BLaER1 (cell line): ENCODE measurements around the gene CTPS1.

Experiments
- H3K27ac ChIP-seq: shearing (Covaris generic); formaldehyde crosslinking; 2 replicates; pipeline ENCODE4 v1.8.1; 2022
- H3K27me3 ChIP-seq: shearing (Covaris generic); formaldehyde crosslinking; 2 replicates; pipeline ENCODE4 v1.8.1; 2022
- H3K36me3 ChIP-seq: shearing (Covaris generic); formaldehyde crosslinking; 2 replicates; pipeline ENCODE4 v1.8.1; 2022
- H3K4me1 ChIP-seq: shearing (Covaris generic); formaldehyde crosslinking; 2 replicates; pipeline ENCODE4 v1.8.1; 2022
- H3K4me2 ChIP-seq: shearing (Covaris generic); formaldehyde crosslinking; 2 replicates; pipeline ENCODE4 v1.8.1; 2022
- H3K4me3 ChIP-seq: shearing (Covaris generic); formaldehyde crosslinking; 2 replicates; pipeline ENCODE4 v1.8.1; 2022
- H3K9ac ChIP-seq: shearing (Covaris generic); formaldehyde crosslinking; 2 replicates; pipeline ENCODE4 v1.8.1; 2022
- H3K9me3 ChIP-seq: shearing (Covaris generic); formaldehyde crosslinking; 2 replicates; pipeline ENCODE4 v1.8.1; 2022
- H4K20me1 ChIP-seq: shearing (Covaris generic); formaldehyde crosslinking; 2 replicates; pipeline ENCODE4 v1.8.1; 2022
- Cebpa-rat ChIP-seq: shearing (Covaris generic); IDR thresholded peaks from 2 replicates; pipeline ENCODE4 v1.8.1; 2022

Gene CTPS1

GRCh38 chr1:40945491-40945973, 34.0 kb upstream of the CTPS1 start:
- no peak overlapping the region for H3K4me2 ChIP-seq
- no peaks in the 10 kb centered on the region for H3K9me3 ChIP-seq
- no peaks in the 10 kb centered on the region for H3K4me1 ChIP-seq
- no peaks in the 10 kb centered on the region for H3K27me3 ChIP-seq
- H4K20me1 ChIP-seq: no peaks in the 10 kb centered on the region
- H3K27ac ChIP-seq: no peak overlapping the region
- no peak overlapping the region for H3K4me3 ChIP-seq
- no peak overlapping the region for H3K9ac ChIP-seq
- H3K36me3 ChIP-seq: no peaks in the 10 kb centered on the region
- no peak for TF ChIP-seq Cebpa-rat

GRCh38 chr1:40948741-40949443, 30.6 kb upstream of the CTPS1 start:
- Histone ChIP-seq H3K9ac (no peak overlapping the region), H3K4me3 (no peak overlapping the region), H3K27ac (no peak overlapping the region), H3K4me1 (peaks cover 9% of the 10 kb centered on the region), H3K36me3 (no peaks in the 10 kb centered on the region), H3K4me2 (no peak overlapping the region), H3K27me3 (no peaks in the 10 kb centered on the region), H3K9me3 (no peaks in the 10 kb centered on the region), H4K20me1 (no peaks in the 10 kb centered on the region)
- no peak for TF ChIP-seq Cebpa-rat

GRCh38 chr1:40949563-40949962, 29.9 kb upstream of the CTPS1 start:
- H3K4me1 ChIP-seq: peaks cover 15% of the 10 kb centered on the region
- no peak for TF ChIP-seq Cebpa-rat
- H4K20me1 ChIP-seq: no peaks in the 10 kb centered on the region
- no peak overlapping the region for H3K4me2 ChIP-seq
- H3K9me3 ChIP-seq: no peaks in the 10 kb centered on the region
- no peak overlapping the region for H3K4me3 ChIP-seq
- H3K27ac ChIP-seq: no peak overlapping the region
- no peaks in the 10 kb centered on the region for H3K27me3 ChIP-seq
- no peaks in the 10 kb centered on the region for H3K36me3 ChIP-seq
- no peak overlapping the region for H3K9ac ChIP-seq

GRCh38 chr1:40951943-40952743, 27.4 kb upstream of the CTPS1 start:
- Histone ChIP-seq H3K27ac (no peak overlapping the region), H3K36me3 (no peaks in the 10 kb centered on the region), H3K4me3 (no peak overlapping the region), H3K4me1 (peaks cover 29% of the 10 kb centered on the region), H4K20me1 (no peaks in the 10 kb centered on the region), H3K27me3 (no peaks in the 10 kb centered on the region), H3K9me3 (no peaks in the 10 kb centered on the region), H3K9ac (no peak overlapping the region), H3K4me2 (peak overlapping the region; percentile 52; the same call in 1 of the 2 replicates)
- no peak for TF ChIP-seq Cebpa-rat

- H3K36me3 ChIP-seq: no peaks in the 10 kb centered on the region
- H3K9me3 ChIP-seq: peaks cover under 1% of the 10 kb centered on the region; the same call in 1 of the 2 replicates
- peaks cover 29% of the 10 kb centered on the region for H3K4me1 ChIP-seq
- TF ChIP-seq Cebpa-rat: no peak
- H3K27me3 ChIP-seq: no peaks in the 10 kb centered on the region
- peak overlapping the region; percentile 52; the same call in 1 of the 2 replicates for H3K4me2 ChIP-seq
- H3K27ac ChIP-seq: no peak overlapping the region
- H3K4me3 ChIP-seq: no peak overlapping the region
- H3K9ac ChIP-seq: no peak overlapping the region
- H4K20me1 ChIP-seq: no peaks in the 10 kb centered on the region
These were observed 26.7 kb upstream of the CTPS1 start for GRCh38 chr1:40952744-40953315.

- Histone ChIP-seq H3K27ac (no peak overlapping the region), H3K9ac (no peak overlapping the region), H3K27me3 (no peaks in the 10 kb centered on the region)
These were observed 24.9 kb upstream of the CTPS1 start for GRCh38 chr1:40954626-40955025.

GRCh38 chr1:40955266-40955665, 24.2 kb upstream of the CTPS1 start:
- Histone ChIP-seq H3K27ac (no peak overlapping the region), H3K4me2 (no peak overlapping the region), H3K4me3 (no peak overlapping the region), H3K4me1 (peaks cover 29% of the 10 kb centered on the region), H3K9ac (no peak overlapping the region), H3K36me3 (no peaks in the 10 kb centered on the region), H3K27me3 (no peaks in the 10 kb centered on the region), H4K20me1 (no peaks in the 10 kb centered on the region), H3K9me3 (peaks cover 10% of the 10 kb centered on the region)
- no peak for TF ChIP-seq Cebpa-rat

More at GRCh38 chr1:40954626-40955025, 24.9 kb upstream of the CTPS1 start:
- Histone ChIP-seq H4K20me1 (no peaks in the 10 kb centered on the region), H3K4me3 (no peak overlapping the region), H3K36me3 (no peaks in the 10 kb centered on the region), H3K4me2 (peak overlapping the region; percentile 44), H3K4me1 (peaks cover 29% of the 10 kb centered on the region), H3K9me3 (peaks cover 10% of the 10 kb centered on the region)
- TF ChIP-seq Cebpa-rat: no peak

- Histone ChIP-seq H3K36me3 (no peaks in the 10 kb centered on the region), H3K27ac (no peak overlapping the region)
- TF ChIP-seq Cebpa-rat: no peak
These were observed 23.1 kb upstream of the CTPS1 start for GRCh38 chr1:40956407-40956806.

GRCh38 chr1:40958210-40958609, 21.3 kb upstream of the CTPS1 start:
- Histone ChIP-seq H3K27me3 (no peaks in the 10 kb centered on the region), H3K4me2 (no peak overlapping the region), H3K4me3 (no peak overlapping the region), H3K9me3 (peaks cover 10% of the 10 kb centered on the region), H3K36me3 (no peaks in the 10 kb centered on the region), H3K9ac (no peak overlapping the region), H3K27ac (no peak overlapping the region), H3K4me1 (peaks cover 22% of the 10 kb centered on the region), H4K20me1 (no peaks in the 10 kb centered on the region)
- TF ChIP-seq Cebpa-rat: no peak

More at GRCh38 chr1:40956407-40956806, 23.1 kb upstream of the CTPS1 start:
- H3K4me1 ChIP-seq: peaks cover 29% of the 10 kb centered on the region
- H4K20me1 ChIP-seq: no peaks in the 10 kb centered on the region
- peaks cover 10% of the 10 kb centered on the region for H3K9me3 ChIP-seq
- H3K4me2 ChIP-seq: peak overlapping the region; percentile 9; the same call in 1 of the 2 replicates
- no peak overlapping the region for H3K9ac ChIP-seq
- H3K4me3 ChIP-seq: no peak overlapping the region
- no peaks in the 10 kb centered on the region for H3K27me3 ChIP-seq

- peaks cover 11% of the 10 kb centered on the region for H3K4me1 ChIP-seq
- TF ChIP-seq Cebpa-rat: no peak
- H3K4me2 ChIP-seq: no peak overlapping the region
- no peaks in the 10 kb centered on the region for H3K36me3 ChIP-seq
- H3K27me3 ChIP-seq: no peaks in the 10 kb centered on the region
- H3K9ac ChIP-seq: no peak overlapping the region
- no peak overlapping the region for H3K27ac ChIP-seq
- no peaks in the 10 kb centered on the region for H4K20me1 ChIP-seq
- H3K4me3 ChIP-seq: no peak overlapping the region
- H3K9me3 ChIP-seq: no peaks in the 10 kb centered on the region
These were observed 14.0 kb upstream of the CTPS1 start for GRCh38 chr1:40965531-40965930.
